Right lobe of liver (tissue), 4 donors: ENCODE measurements around the gene DHX16.

Experiments
- CTCF ChIP-seq, 4 donors: fragments of 200-600 bp in 3 of 4; fragments of 450-650 bp in 1 of 4; IDR thresholded peaks; one replicate each; pipeline versions ENCODE4 v1.5.1 to v1.8.0; 2016 to 2022; ENCODE audit warnings: antibody characterized with exemption in 4 of 4, mild to moderate bottlenecking in 2 of 4
- POLR2A ChIP-seq: fragments of 450-650 bp; IDR thresholded peaks from one replicate; pipeline ENCODE4 v1.6.1; 2017; ENCODE audit warnings: antibody characterized with exemption, mild to moderate bottlenecking
- donor health status: DM: no; HTN: no; CAD: no.
- donor health status: DM: no; HTN: no; CAD: no.
- donor health status: DM: no; HTN: yes; CAD: no.

- TF ChIP-seq CTCF (IDR thresholded peaks at IDR 0.05) (no peak), POLR2A (peak; percentile 67)
Observed at GRCh38 chr6:30617565-30618269, 55.1 kb downstream of the DHX16 start, which contains the start of gene MRPS18B.
